HepG2 (cell line): ENCODE data around the gene SLC9B2. TPM values are rescaled to one million over a fixed set of nuclear protein-coding genes. Genes with fewer than 3 reads are reported as not detected.
A peak's percentile ranks its signal among the peaks of the same experiment; 100 is the strongest.

Experiments
- ATF7-NPFF ChIP-seq: sonication (generic); formaldehyde crosslinking; IDR thresholded peaks from 2 replicates; pipeline ENCODE4 v1.8.1; 2023; ENCODE audit warnings: mild to moderate bottlenecking, low read depth, missing genetic modification reagents, moderate library complexity
- BHLHE40 ChIP-seq: IDR thresholded peaks from 2 replicates; pipeline ENCODE4 v1.6.1; 2011; ENCODE audit warnings: low read length, improper control_type of control experiment
- BRCA1 ChIP-seq: sonication (generic); formaldehyde crosslinking; IDR thresholded peaks from 2 replicates; pipeline ENCODE4 v1.4.0; 2020; ENCODE audit warnings: missing genetic modification reagents
- CBX2 ChIP-seq, 2 experiments: fragments of 200-600 bp in 1 of 2; sonication (generic); formaldehyde crosslinking in 1 of 2; IDR thresholded peaks; 2 replicates each; pipeline versions ENCODE4 v1.7.0 to v1.8.1; 2018 to 2022; ENCODE audit warnings: low read depth in 2 of 2, low read length in 1 of 2, mild to moderate bottlenecking in 1 of 2, missing genetic modification reagents in 1 of 2
- CCAR2 ChIP-seq: fragments of 200-400 bp; formaldehyde crosslinking; optimal IDR thresholded peaks from 2 replicates; pipeline ENCODE3; 2018; ENCODE audit warnings: low read depth, mild to moderate bottlenecking, low read length, moderate library complexity
- CENPT ChIP-seq: sonication (generic); formaldehyde crosslinking; IDR thresholded peaks from 2 replicates; pipeline ENCODE4 v1.8.0; 2022; ENCODE audit warnings: low read depth, mild to moderate bottlenecking, moderate library complexity, missing genetic modification reagents
- CREB1 ChIP-seq, 2 experiments: fragments of 450-650 bp in 1 of 2; IDR thresholded peaks; 2 replicates each; pipeline ENCODE4 v1.6.1; 2016 to 2017; ENCODE audit warnings: control low read depth in 1 of 2, mild to moderate bottlenecking in 1 of 2, missing compliant biosample characterization in 1 of 2, missing genetic modification characterization in 1 of 2
- FOXK2 ChIP-seq: fragments of 450-650 bp; IDR thresholded peaks from 2 replicates; pipeline ENCODE4 v1.6.1; 2016
- GFI1 ChIP-seq: sonication (generic); formaldehyde crosslinking; IDR thresholded peaks from 2 replicates; pipeline ENCODE4 v1.5.0; 2020; ENCODE audit warnings: missing genetic modification reagents, mild to moderate bottlenecking, borderline replicate concordance
- KLF11 ChIP-seq: IDR thresholded peaks from 2 replicates; pipeline ENCODE4 v1.6.1; 2016; ENCODE audit warnings: missing compliant biosample characterization
- MXD4 ChIP-seq: IDR thresholded peaks from 2 replicates; pipeline ENCODE4 v1.6.1; 2016; ENCODE audit warnings: mild to moderate bottlenecking, missing biosample characterization, missing genetic modification reagents
- RARG ChIP-seq: sonication (generic); formaldehyde crosslinking; IDR thresholded peaks from 2 replicates; pipeline ENCODE4 v1.4.0; 2020; ENCODE audit warnings: low read depth, mild to moderate bottlenecking, missing genetic modification reagents
- SIN3B ChIP-seq: fragments of 150-350 bp; IDR thresholded peaks from 2 replicates; pipeline ENCODE4 v1.6.1; 2014; ENCODE audit warnings: low read length
- SKI ChIP-seq: fragments of 450-650 bp; IDR thresholded peaks from one replicate; pipeline ENCODE4 v1.6.1; 2018; ENCODE audit warnings: mild to moderate bottlenecking; ENCODE audit not compliant: partially characterized antibody
- TOPORS ChIP-seq: sonication (generic); formaldehyde crosslinking; IDR thresholded peaks from 2 replicates; pipeline ENCODE4 v1.8.0; 2023; ENCODE audit warnings: mild to moderate bottlenecking, missing genetic modification reagents
- ZKSCAN8 ChIP-seq: IDR thresholded peaks from 2 replicates; pipeline ENCODE4 v1.6.1; 2016; ENCODE audit warnings: borderline replicate concordance, missing genetic modification reagents, missing compliant biosample characterization
- ZNF205 ChIP-seq: IDR thresholded peaks from 2 replicates; pipeline ENCODE4 v1.6.1; 2018; ENCODE audit warnings: missing biosample characterization, missing genetic modification reagents
- ZNF251 ChIP-seq: sonication (generic); formaldehyde crosslinking; IDR thresholded peaks from 2 replicates; pipeline ENCODE4 v1.9.0; 2021; ENCODE audit warnings: mild to moderate bottlenecking, missing genetic modification reagents
- ZNF629 ChIP-seq: sonication (generic); formaldehyde crosslinking; conservative IDR thresholded peaks from 2 replicates; pipeline ENCODE4 v1.5.0; 2020; ENCODE audit warnings: missing genetic modification reagents
- ZNF773 ChIP-seq: sonication (generic); formaldehyde crosslinking; IDR thresholded peaks from 2 replicates; pipeline ENCODE4 v1.4.0; 2020; ENCODE audit warnings: missing genetic modification reagents, borderline replicate concordance
- ZNF788 ChIP-seq: sonication (generic); formaldehyde crosslinking; IDR thresholded peaks from 2 replicates; pipeline ENCODE4 v1.5.0; 2020; ENCODE audit warnings: mild to moderate bottlenecking, missing genetic modification reagents, borderline replicate concordance
- ZSCAN22 ChIP-seq: sonication (generic); formaldehyde crosslinking; IDR thresholded peaks from 2 replicates; pipeline ENCODE4 v1.4.0; 2020; ENCODE audit warnings: mild to moderate bottlenecking, missing genetic modification reagents
- polyA plus RNA-seq, 8 experiments: library from polyadenylated mRNA; depleted of rRNA in 3 of 8; stranded (reverse) in 7 of 8; unstranded in 1 of 8; fragments of >200 nt; fragmentation: Illumina TruSeq in 4 of 8; extraction: Trizol in 4 of 8; gene quantifications; 2 replicates each; pipeline versions ENCODE4 v1.2.1 to v1.2.3, GENCODE V29; 2011 to 2016; ENCODE audit warnings: low read depth in 4 of 8, missing spikeins in 1 of 8, mixed read lengths in 1 of 8; ENCODE audit not compliant: insufficient read depth in 1 of 8
- total RNA-seq, 5 experiments: library from RNA; depleted of rRNA; stranded (reverse); fragments of >200 nt; fragmentation: Illumina TruSeq; extraction: Trizol; gene quantifications; 2 replicates each; pipeline ENCODE4 v1.2.3, GENCODE V29; 2016; ENCODE audit warnings: low read depth in 1 of 5
- TF ChIP-seq, protein P1 (sequence below): IDR thresholded peaks from 2 replicates; pipeline ENCODE4 v1.6.1; 2016; ENCODE audit warnings: low read depth, control low read depth
- TF ChIP-seq, protein P2 (sequence below): sonication (generic); formaldehyde crosslinking; IDR thresholded peaks from 2 replicates; pipeline ENCODE4 v1.9.0; 2022; ENCODE audit warnings: missing genetic modification reagents, mild to moderate bottlenecking, borderline replicate concordance
- TF ChIP-seq, protein P3 (sequence below): IDR thresholded peaks from 2 replicates; pipeline ENCODE4 v1.6.1; 2016; ENCODE audit warnings: missing compliant biosample characterization, missing genetic modification reagents, borderline replicate concordance
- TF ChIP-seq, protein P4 (sequence below): IDR thresholded peaks from 2 replicates; pipeline ENCODE4 v1.6.1; 2016; ENCODE audit warnings: low read depth, borderline replicate concordance

Gene SLC9B2
- total and polyA plus RNA-seq, 2 of the 13 experiments (the other 11 are each of a cell fraction or from before 2014, with no cell fraction given) = 23.5 to 38.5 TPM

DNA sequence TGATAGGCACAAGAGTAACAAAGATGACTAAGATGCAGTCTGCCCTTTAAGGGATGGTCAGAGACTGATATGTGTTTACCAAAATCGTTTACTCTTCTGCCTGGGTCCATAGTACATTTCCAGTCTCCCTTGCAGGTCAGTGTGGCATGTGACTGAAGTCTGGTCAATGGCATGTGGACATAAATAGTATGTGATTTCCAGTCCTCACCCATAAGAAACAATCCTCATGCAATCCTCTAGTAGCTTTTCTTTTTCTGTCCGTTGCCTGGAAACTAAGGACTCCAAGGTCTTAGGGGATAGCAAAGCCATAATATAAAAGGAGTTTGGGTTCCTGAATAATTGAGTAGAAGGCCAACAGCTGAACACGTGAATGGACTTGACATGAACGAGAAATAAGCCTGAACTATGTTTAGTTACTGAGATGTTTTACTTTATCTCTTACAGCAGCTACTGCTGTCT lies 1.1 kb downstream of the SLC9B2 start (continued):
- no peak for TF ChIP-seq CENPT
- TF ChIP-seq ZNF629 (CRISPR knock-in tag) = peak; percentile 40; the same call in 1 of the 2 replicates
- TF ChIP-seq, protein P1, sequence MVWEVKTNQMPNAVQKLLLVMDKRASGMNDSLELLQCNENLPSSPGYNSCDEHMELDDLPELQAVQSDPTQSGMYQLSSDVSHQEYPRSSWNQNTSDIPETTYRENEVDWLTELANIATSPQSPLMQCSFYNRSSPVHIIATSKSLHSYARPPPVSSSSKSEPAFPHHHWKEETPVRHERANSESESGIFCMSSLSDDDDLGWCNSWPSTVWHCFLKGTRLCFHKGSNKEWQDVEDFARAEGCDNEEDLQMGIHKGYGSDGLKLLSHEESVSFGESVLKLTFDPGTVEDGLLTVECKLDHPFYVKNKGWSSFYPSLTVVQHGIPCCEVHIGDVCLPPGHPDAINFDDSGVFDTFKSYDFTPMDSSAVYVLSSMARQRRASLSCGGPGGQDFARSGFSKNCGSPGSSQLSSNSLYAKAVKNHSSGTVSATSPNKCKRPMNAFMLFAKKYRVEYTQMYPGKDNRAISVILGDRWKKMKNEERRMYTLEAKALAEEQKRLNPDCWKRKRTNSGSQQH (CRISPR knock-in tag) = peak; percentile 88
- TF ChIP-seq ZNF773 (CRISPR knock-in tag) = no peak
- peak; percentile 91 for TF ChIP-seq SKI
- TF ChIP-seq KLF11 (CRISPR knock-in tag) = peak; percentile 86; the same call in 1 of the 2 replicates
- TF ChIP-seq ZKSCAN8 (CRISPR knock-in tag) = peak; percentile 63; the same call in 1 of the 2 replicates
- TF ChIP-seq BHLHE40 = peak; percentile 84
- TF ChIP-seq ZNF251 (CRISPR knock-in tag) = no peak
- TF ChIP-seq MXD4 = peak; percentile 50
- peak; percentile 68; the same call in 1 of the 2 replicates for TF ChIP-seq GFI1 (CRISPR knock-in tag)
- TF ChIP-seq RARG = no peak
- peak; percentile 30; the same call in 1 of the 2 replicates for TF ChIP-seq ZNF788 (CRISPR knock-in tag)
- TF ChIP-seq CCAR2 = no peak
- TF ChIP-seq ZSCAN22 (CRISPR knock-in tag) = no peak
- TF ChIP-seq, protein P2, sequence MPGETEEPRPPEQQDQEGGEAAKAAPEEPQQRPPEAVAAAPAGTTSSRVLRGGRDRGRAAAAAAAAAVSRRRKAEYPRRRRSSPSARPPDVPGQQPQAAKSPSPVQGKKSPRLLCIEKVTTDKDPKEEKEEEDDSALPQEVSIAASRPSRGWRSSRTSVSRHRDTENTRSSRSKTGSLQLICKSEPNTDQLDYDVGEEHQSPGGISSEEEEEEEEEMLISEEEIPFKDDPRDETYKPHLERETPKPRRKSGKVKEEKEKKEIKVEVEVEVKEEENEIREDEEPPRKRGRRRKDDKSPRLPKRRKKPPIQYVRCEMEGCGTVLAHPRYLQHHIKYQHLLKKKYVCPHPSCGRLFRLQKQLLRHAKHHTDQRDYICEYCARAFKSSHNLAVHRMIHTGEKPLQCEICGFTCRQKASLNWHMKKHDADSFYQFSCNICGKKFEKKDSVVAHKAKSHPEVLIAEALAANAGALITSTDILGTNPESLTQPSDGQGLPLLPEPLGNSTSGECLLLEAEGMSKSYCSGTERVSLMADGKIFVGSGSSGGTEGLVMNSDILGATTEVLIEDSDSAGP (CRISPR knock-in tag) = peak; percentile 85; the same call in 1 of the 2 replicates
- TF ChIP-seq BRCA1 (CRISPR knock-in tag) = 0 out of 2 replicates have a peak, but pooled peaks have one; percentile 67
- TF ChIP-seq ATF7-NPFF (CRISPR knock-in tag) = no peak
- no peak for TF ChIP-seq CBX2 (IDR thresholded peaks at IDR 0.05; ENCODE audit: low read depth, low read length)
- TF ChIP-seq CBX2 (CRISPR knock-in tag; IDR thresholded peaks at IDR 0.05; ENCODE audit: low read depth) = 0 out of 2 replicates have a peak, but pooled peaks have one; percentile 57
- TF ChIP-seq, protein P3, sequence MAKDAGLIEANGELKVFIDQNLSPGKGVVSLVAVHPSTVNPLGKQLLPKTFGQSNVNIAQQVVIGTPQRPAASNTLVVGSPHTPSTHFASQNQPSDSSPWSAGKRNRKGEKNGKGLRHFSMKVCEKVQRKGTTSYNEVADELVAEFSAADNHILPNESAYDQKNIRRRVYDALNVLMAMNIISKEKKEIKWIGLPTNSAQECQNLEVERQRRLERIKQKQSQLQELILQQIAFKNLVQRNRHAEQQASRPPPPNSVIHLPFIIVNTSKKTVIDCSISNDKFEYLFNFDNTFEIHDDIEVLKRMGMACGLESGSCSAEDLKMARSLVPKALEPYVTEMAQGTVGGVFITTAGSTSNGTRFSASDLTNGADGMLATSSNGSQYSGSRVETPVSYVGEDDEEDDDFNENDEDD (CRISPR knock-in tag) = peak; percentile 61; the same call in 1 of the 2 replicates
- TF ChIP-seq CREB1 (IDR thresholded peaks at IDR 0.05) = no peak
- TF ChIP-seq CREB1 (CRISPR knock-in tag; IDR thresholded peaks at IDR 0.05) = peak; percentile 75
- no peak for TF ChIP-seq TOPORS
- TF ChIP-seq ZNF205 (CRISPR knock-in tag) = peak; percentile 38; the same call in 1 of the 2 replicates
- TF ChIP-seq, protein P4, sequence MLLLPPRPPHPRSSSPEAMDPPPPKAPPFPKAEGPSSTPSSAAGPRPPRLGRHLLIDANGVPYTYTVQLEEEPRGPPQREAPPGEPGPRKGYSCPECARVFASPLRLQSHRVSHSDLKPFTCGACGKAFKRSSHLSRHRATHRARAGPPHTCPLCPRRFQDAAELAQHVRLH (CRISPR knock-in tag) = no peak; the same call in 1 of the 2 replicates
- no peak for TF ChIP-seq SIN3B
- peak; percentile 84 for TF ChIP-seq FOXK2
